GM12865 (cell line): ENCODE measurements around the gene TNNI3K.

Experiments used
- DNase-seq: peaks from one replicate; pipeline ENCODE4 v3.0.0; 2010; ENCODE audit warnings: low read depth
- H3K4me3 ChIP-seq: 2 replicates; pipeline ENCODE4 v1.5.1; 2011; ENCODE audit warnings: mild to moderate bottlenecking, low read depth, low read length, control low read depth
- CTCF ChIP-seq: IDR thresholded peaks from 2 replicates; pipeline ENCODE4 v1.5.1; 2011; ENCODE audit warnings: low read length, control low read depth, low read depth, inconsistent platforms; ENCODE audit not compliant: insufficient read depth; ENCODE audit errors: missing control alignments

Gene TNNI3K, protein sequence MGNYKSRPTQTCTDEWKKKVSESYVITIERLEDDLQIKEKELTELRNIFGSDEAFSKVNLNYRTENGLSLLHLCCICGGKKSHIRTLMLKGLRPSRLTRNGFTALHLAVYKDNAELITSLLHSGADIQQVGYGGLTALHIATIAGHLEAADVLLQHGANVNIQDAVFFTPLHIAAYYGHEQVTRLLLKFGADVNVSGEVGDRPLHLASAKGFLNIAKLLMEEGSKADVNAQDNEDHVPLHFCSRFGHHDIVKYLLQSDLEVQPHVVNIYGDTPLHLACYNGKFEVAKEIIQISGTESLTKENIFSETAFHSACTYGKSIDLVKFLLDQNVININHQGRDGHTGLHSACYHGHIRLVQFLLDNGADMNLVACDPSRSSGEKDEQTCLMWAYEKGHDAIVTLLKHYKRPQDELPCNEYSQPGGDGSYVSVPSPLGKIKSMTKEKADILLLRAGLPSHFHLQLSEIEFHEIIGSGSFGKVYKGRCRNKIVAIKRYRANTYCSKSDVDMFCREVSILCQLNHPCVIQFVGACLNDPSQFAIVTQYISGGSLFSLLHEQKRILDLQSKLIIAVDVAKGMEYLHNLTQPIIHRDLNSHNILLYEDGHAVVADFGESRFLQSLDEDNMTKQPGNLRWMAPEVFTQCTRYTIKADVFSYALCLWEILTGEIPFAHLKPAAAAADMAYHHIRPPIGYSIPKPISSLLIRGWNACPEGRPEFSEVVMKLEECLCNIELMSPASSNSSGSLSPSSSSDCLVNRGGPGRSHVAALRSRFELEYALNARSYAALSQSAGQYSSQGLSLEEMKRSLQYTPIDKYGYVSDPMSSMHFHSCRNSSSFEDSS

DNA sequence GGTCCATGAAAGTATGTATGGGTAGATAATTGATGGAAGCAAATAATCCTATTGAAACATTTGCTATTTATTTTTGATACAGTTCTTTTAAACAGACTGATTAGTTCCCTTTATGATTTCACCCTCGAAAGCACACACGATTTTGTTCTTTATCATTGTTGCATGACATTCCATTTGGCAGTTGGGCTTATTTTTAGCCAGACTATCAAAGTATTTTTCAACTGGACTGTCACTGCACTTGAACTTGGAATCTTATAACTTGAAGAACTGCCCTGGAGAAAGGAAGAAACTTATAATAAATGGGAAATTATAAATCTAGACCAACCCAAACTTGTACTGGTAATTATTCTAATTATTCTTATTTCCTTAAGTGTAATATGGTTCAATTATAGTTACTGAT lies at the start of gene TNNI3K:
Gene TNNI3K (plus strand): TSS at position 235 of the 400 bp plus-strand sequence. CDS start 65 bp downstream, at position 300.
- DNase-seq: no peak

GRCh38 chr1:74193908-74194307 lies 41.3 kb upstream of the TNNI3K start:
- no peak for TF ChIP-seq CTCF
- no peak overlapping the region for H3K4me3 ChIP-seq
- no peak for DNase-seq

More for the DNA sequence above, at the start of gene TNNI3K:
- no peak within 1 kb of the TSS for H3K4me3 ChIP-seq
- no peak for TF ChIP-seq CTCF

DNA sequence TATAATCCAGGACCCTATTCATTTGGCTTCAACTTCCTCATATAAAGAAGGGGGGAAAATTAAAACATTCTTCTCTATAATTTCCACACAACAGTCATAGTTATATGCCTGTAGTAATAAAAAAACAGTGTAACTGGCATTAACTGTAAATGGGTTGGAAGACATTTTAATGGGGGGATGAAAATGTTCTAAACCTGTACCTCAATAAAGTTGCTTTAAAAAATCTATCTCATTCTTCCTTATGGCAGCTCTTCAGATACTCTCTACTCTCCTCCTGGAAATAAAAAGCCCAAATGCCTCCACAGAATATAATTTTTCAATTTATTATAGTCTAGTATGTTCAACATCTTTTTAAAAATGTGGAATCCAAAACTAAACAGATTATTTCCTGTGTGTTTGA lies 39.8 kb upstream of the TNNI3K start:
- DNase-seq: no peak
- no peak overlapping the region for H3K4me3 ChIP-seq
- TF ChIP-seq CTCF: no peak

DNA sequence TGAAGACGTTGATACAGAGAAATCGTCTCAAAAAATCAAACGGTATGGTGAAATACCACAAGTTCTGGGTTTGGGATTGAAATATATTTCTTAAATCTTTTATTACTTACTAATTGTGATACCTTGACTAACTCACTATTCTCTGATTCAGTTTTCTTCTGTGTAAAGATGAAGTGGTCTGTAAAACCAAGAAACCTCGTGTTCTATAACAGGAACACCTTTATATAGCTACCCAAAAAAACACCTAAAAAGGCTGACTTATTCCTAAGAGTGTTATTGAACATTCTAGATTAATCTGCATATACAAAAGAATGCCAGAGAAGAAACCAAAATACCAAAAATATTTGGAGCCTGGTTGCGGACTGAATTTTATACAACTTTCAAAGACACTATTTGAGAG lies 37.9 kb upstream of the TNNI3K start:
- no peak for DNase-seq
- H3K4me3 ChIP-seq: peak overlapping the region; percentile 87
- no peak for TF ChIP-seq CTCF

- TF ChIP-seq CTCF: no peak
- DNase-seq: peak; percentile 97
Measured at GRCh38 chr1:74197657-74198552, 37.3 kb upstream of the TNNI3K start, which contains the start of the genes FPGT and LRRIQ3. FPGT (plus strand) TSS chr1:74198242; CDS start chr1:74198279, 37 bp downstream. LRRIQ3 (minus strand) TSS chr1:74198176; CDS start chr1:74183684, 14,492 bp downstream.

DNA sequence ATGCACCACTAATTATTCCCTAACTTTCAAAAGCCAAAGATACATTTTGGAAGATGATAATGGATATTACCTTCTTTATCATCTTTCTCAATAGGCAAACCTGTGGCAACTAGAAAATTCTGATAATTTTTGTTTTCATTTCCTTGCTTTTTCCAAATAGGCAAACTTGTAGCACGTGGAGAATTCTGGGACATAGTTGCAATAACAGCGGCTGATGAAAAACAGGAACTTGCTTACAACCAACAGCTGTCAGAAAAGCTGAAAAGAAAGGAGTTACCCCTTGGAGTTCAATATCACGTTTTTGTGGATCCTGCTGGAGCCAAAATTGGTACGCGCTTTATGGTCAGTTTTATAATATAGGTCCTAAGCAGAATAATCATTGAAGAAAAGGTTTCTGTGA lies 35.7 kb upstream of the TNNI3K start:
- H3K4me3 ChIP-seq: no peak overlapping the region
- no peak for TF ChIP-seq CTCF
- DNase-seq: no peak

More at GRCh38 chr1:74197657-74198552, 37.3 kb upstream of the TNNI3K start, which contains the start of the genes FPGT and LRRIQ3:
- H3K4me3 ChIP-seq: peak within 1 kb of the TSS; percentile 87
